HepG2 (cell line): ENCODE results near the gene CAMTA1. TPM values are rescaled to one million over a fixed set of nuclear protein-coding genes. Genes with fewer than 3 reads are reported as not detected.

ENCODE experiments used
- ATAC-seq: fragments of 200-7000 bp; cut with Tn5 transposase; 3 replicates; pipeline ENCODE4 v1.9.1; 2020; ENCODE audit warnings: mild to moderate bottlenecking, moderate library complexity
- BruUV-seq: library from RNA; stranded (reverse); fragments of 400-500 nt; replicated peaks from 2 replicates; lab custom pipeline; 2021; lab: Mats Ljungman, UMichigan
- CTCF ChIA-PET: fragments of 300-600 bp; formaldehyde crosslinking; extraction: SDS; loops from one replicate; lab custom pipeline; 2021; ENCODE audit warnings: low total read pairs, inconsistent platforms, low intra/inter-chr PET ratio; lab: Yijun Ruan, JAX
- POLR2A ChIA-PET: fragments of 350-600 bp; sonication (Branson Sonifier 250); formaldehyde crosslinking; loops from one replicate; lab custom pipeline; 2020; ENCODE audit warnings: antibody characterized with exemption, inconsistent platforms; lab: Yijun Ruan, JAX
- DNase-seq: peaks from one replicate; pipeline ENCODE4 v3.0.0-alpha.2; 2015; ENCODE audit warnings: low spot score
- FAIRE-seq: peaks from 3 replicates; lab custom pipeline; 2011; peaks lifted over from hg19 to GRCh38; lab: Jason Lieb, UNC
- H2AFZ ChIP-seq: one replicate; pipeline ENCODE4 v1.6.1; 2011; ENCODE audit warnings: low read length, inconsistent platforms
- H3K27ac ChIP-seq: fragments of 300-600 bp; 3 replicates; pipeline ENCODE4 v1.8.0; 2011; ENCODE audit warnings: mixed run types, mild to moderate bottlenecking, mixed read lengths, low read length, inconsistent platforms; ENCODE audit not compliant: insufficient read depth; ENCODE audit errors: extremely low read length
- H3K27me3 ChIP-seq, 2 experiments: fragments of 200-600 bp in 1 of 2; 2 replicates in 1 of 2; 3 replicates in 1 of 2; pipeline versions ENCODE4 v1.6.0 to v1.8.0; 2011; ENCODE audit warnings: low read length in 2 of 2, mild to moderate bottlenecking in 2 of 2, moderate library complexity in 2 of 2, inconsistent platforms in 1 of 2; ENCODE audit not compliant: insufficient read depth in 2 of 2, control insufficient read depth in 1 of 2
- H3K36me3 ChIP-seq, 2 experiments: fragments of 200-600 bp in 1 of 2; replicated peaks in 1 of 2; 2 replicates in 1 of 2; 3 replicates in 1 of 2; pipeline versions ENCODE4 v1.5.1 to v1.8.0; 2011; ENCODE audit warnings: low read length in 2 of 2, inconsistent platforms in 1 of 2; ENCODE audit not compliant: insufficient read depth in 2 of 2, control insufficient read depth in 1 of 2
- H3K4me1 ChIP-seq: 2 replicates; pipeline ENCODE4 v1.5.1; 2012; ENCODE audit warnings: low read length, inconsistent platforms; ENCODE audit not compliant: insufficient read depth
- H3K4me2 ChIP-seq: 2 replicates; pipeline ENCODE4 v1.6.0; 2011; ENCODE audit warnings: low read depth, low read length, inconsistent platforms
- H3K4me3 ChIP-seq, 3 experiments: fragments of 200-600 bp in 1 of 3; sonication (generic), shearing (Covaris generic) in 1 of 3; replicated peaks in 1 of 3; 2 replicates each; pipeline ENCODE4 v1.5.1; 2011 to 2016; ENCODE audit warnings: low read length in 3 of 3, inconsistent platforms in 2 of 3, low read depth in 2 of 3, mild to moderate bottlenecking in 2 of 3, control low read depth in 1 of 3, mixed read lengths in 1 of 3; ENCODE audit not compliant: insufficient read depth in 1 of 3
- H3K79me2 ChIP-seq: one replicate; pipeline ENCODE4 v1.6.1; 2011; ENCODE audit warnings: low read length, inconsistent platforms; ENCODE audit not compliant: insufficient read depth
- H3K9ac ChIP-seq: 2 replicates; pipeline ENCODE4 v1.6.0; 2011; ENCODE audit warnings: mild to moderate bottlenecking, low read depth, low read length, inconsistent platforms; ENCODE audit not compliant: insufficient read depth
- H3K9me3 ChIP-seq: 2 replicates; pipeline ENCODE4 v1.5.1; 2012; ENCODE audit warnings: mild to moderate bottlenecking, low read length
- H4K20me1 ChIP-seq: 2 replicates; pipeline ENCODE4 v1.6.0; 2011; ENCODE audit warnings: inconsistent platforms, mild to moderate bottlenecking, low read length, moderate library complexity; ENCODE audit not compliant: insufficient read depth
- ARHGAP35 ChIP-seq: sonication (generic); formaldehyde crosslinking; IDR thresholded peaks from 2 replicates; pipeline ENCODE4 v1.9.0; 2022; ENCODE audit warnings: mild to moderate bottlenecking, inconsistent platforms, moderate library complexity, missing genetic modification reagents, borderline replicate concordance
- ATAD3A ChIP-seq: sonication (generic); formaldehyde crosslinking; IDR thresholded peaks from 2 replicates; pipeline ENCODE4 v1.4.0; 2020; ENCODE audit warnings: missing genetic modification reagents
- CENPX ChIP-seq: sonication (generic); formaldehyde crosslinking; IDR thresholded peaks from 2 replicates; pipeline ENCODE4 v1.9.0; 2021; ENCODE audit warnings: mild to moderate bottlenecking, missing genetic modification reagents, moderate library complexity
- DPF2 ChIP-seq: sonication (generic); formaldehyde crosslinking; IDR thresholded peaks from 2 replicates; pipeline ENCODE4 v1.4.0; 2020; ENCODE audit warnings: mild to moderate bottlenecking, low read depth, missing genetic modification reagents, borderline replicate concordance
- ETS1 ChIP-seq: sonication (generic); formaldehyde crosslinking; IDR thresholded peaks from 2 replicates; pipeline ENCODE4 v1.4.0; 2020; ENCODE audit warnings: missing genetic modification reagents
- JUN ChIP-seq: sonication (generic); formaldehyde crosslinking; IDR thresholded peaks from 2 replicates; pipeline ENCODE4 v1.4.0; 2020; ENCODE audit warnings: mild to moderate bottlenecking, missing genetic modification reagents
- NR2F6 ChIP-seq, 2 experiments: IDR thresholded peaks; 2 replicates each; pipeline ENCODE4 v1.6.1; 2016; ENCODE audit warnings: antibody characterized with exemption in 1 of 2, mild to moderate bottlenecking in 1 of 2
- ONECUT2 ChIP-seq: sonication (generic); formaldehyde crosslinking; IDR thresholded peaks from 2 replicates; pipeline ENCODE4 v1.4.0; 2020; ENCODE audit warnings: missing genetic modification reagents
- SMARCE1 ChIP-seq: fragments of 450-650 bp; IDR thresholded peaks from 2 replicates; pipeline ENCODE4 v1.6.1; 2017; ENCODE audit warnings: borderline replicate concordance
- TP53 ChIP-seq: sonication (generic); formaldehyde crosslinking; conservative IDR thresholded peaks from 2 replicates; pipeline ENCODE4 v1.4.0; 2020; ENCODE audit warnings: missing genetic modification reagents
- ZIK1 ChIP-seq: sonication (generic); formaldehyde crosslinking; IDR thresholded peaks from 2 replicates; pipeline ENCODE4 v1.5.0; 2020; ENCODE audit warnings: mild to moderate bottlenecking, low read depth, missing genetic modification reagents, borderline replicate concordance
- ZNF460 ChIP-seq: sonication (generic); formaldehyde crosslinking; IDR thresholded peaks from 2 replicates; pipeline ENCODE4 v1.5.1; 2020; ENCODE audit warnings: missing genetic modification reagents, mild to moderate bottlenecking, borderline replicate concordance
- ZNF567 ChIP-seq: sonication (generic); formaldehyde crosslinking; IDR thresholded peaks from 2 replicates; pipeline ENCODE4 v1.8.1; 2023; ENCODE audit warnings: mild to moderate bottlenecking, missing genetic modification reagents, borderline replicate concordance
- ZNF569 ChIP-seq: sonication (generic); formaldehyde crosslinking; IDR thresholded peaks from 2 replicates; pipeline ENCODE4 v1.5.0; 2020; ENCODE audit warnings: mild to moderate bottlenecking, missing genetic modification reagents, moderate library complexity, borderline replicate concordance
- ZNF713 ChIP-seq: sonication (generic); formaldehyde crosslinking; IDR thresholded peaks from 2 replicates; pipeline ENCODE4 v1.4.0; 2020; ENCODE audit warnings: mild to moderate bottlenecking, missing genetic modification reagents
- ZNF772 ChIP-seq: sonication (generic); formaldehyde crosslinking; IDR thresholded peaks from 2 replicates; pipeline ENCODE4 v1.5.0; 2020; ENCODE audit warnings: mild to moderate bottlenecking, missing genetic modification reagents
- ZNF776 ChIP-seq: sonication (generic); formaldehyde crosslinking; IDR thresholded peaks from 2 replicates; pipeline ENCODE4 v1.4.0; 2020; ENCODE audit warnings: mild to moderate bottlenecking, missing genetic modification reagents
- WGBS: methylation state at CpG from one replicate; pipeline ENCODE4 v1.1.6; 2017; ENCODE audit warnings: low lambda C conversion rate; 5-methylcytosine and 5-hydroxymethylcytosine counted together
- in situ Hi-C: cut with HindIII; loops from 2 replicates; pipeline ENCODE4 v1.10.0; 2017; ENCODE audit warnings: low pct_unique_long_range_greater_than_20kb; ENCODE audit not compliant: extremely low pct_ligation_motif_present
- intact Hi-C: fragments of 100-400 bp; cut with micrococcal nuclease; formaldehyde crosslinking; loops from one replicate; pipeline ENCODE4 v1.10.0; 2022; ENCODE audit not compliant: unreplicated experiment
- polyA plus RNA-seq, 8 experiments: library from polyadenylated mRNA; depleted of rRNA in 3 of 8; stranded (reverse) in 7 of 8; unstranded in 1 of 8; fragments of >200 nt; fragmentation: Illumina TruSeq in 4 of 8; extraction: Trizol in 4 of 8; gene quantifications; 2 replicates each; pipeline versions ENCODE4 v1.2.1 to v1.2.3, GENCODE V29; 2011 to 2016; ENCODE audit warnings: low read depth in 4 of 8, missing spikeins in 1 of 8, mixed read lengths in 1 of 8; ENCODE audit not compliant: insufficient read depth in 1 of 8
- total RNA-seq, 5 experiments: library from RNA; depleted of rRNA; stranded (reverse); fragments of >200 nt; fragmentation: Illumina TruSeq; extraction: Trizol; gene quantifications; 2 replicates each; pipeline ENCODE4 v1.2.3, GENCODE V29; 2016; ENCODE audit warnings: low read depth in 1 of 5
- TF ChIP-seq, protein P1 (sequence below): sonication (generic); formaldehyde crosslinking; IDR thresholded peaks from 2 replicates; pipeline ENCODE4 v1.5.0; 2020; ENCODE audit warnings: mild to moderate bottlenecking, missing genetic modification reagents, borderline replicate concordance
- TF ChIP-seq, protein P2 (sequence below): fragments of 450-650 bp; IDR thresholded peaks from 2 replicates; pipeline ENCODE4 v1.6.1; 2017

Gene CAMTA1
- total and polyA plus RNA-seq, 2 of the 13 experiments (the other 11 are each of a cell fraction or from before 2014, with no cell fraction given): 25.0 to 36.4 TPM

GRCh38 chr1:7171168-7171567 is 385.9 kb downstream of the CAMTA1 start:
- DNase-seq: no peak
- Histone ChIP-seq H4K20me1 (no peaks in the 10 kb centered on the region), H3K36me3 (no peaks in the 10 kb centered on the region), H3K27me3 (peaks cover 0 to 13% of the 10 kb centered on the region in 2 experiments; a peak in 2 of 5 replicates), H3K4me2 (no peak overlapping the region), H3K4me3 (no peak overlapping the region), H3K9me3 (no peaks in the 10 kb centered on the region), H3K4me1 (no peaks in the 10 kb centered on the region), H3K27ac (no peak overlapping the region), H3K9ac (no peak overlapping the region), H3K79me2 (no peaks in the 10 kb centered on the region), H2AFZ (no peak overlapping the region)
- intact Hi-C loops (no loop called here), in situ Hi-C loops (no loop called here)
- no TSS peak for BruUV-seq
- FAIRE-seq: no peak
- CTCF ChIA-PET: no interaction called here
- TF ChIP-seq ZNF713 (CRISPR knock-in tag) (no peak), SMARCE1 (no peak), JUN (CRISPR knock-in tag) (no peak), ZNF569 (CRISPR knock-in tag) (no peak), ONECUT2 (CRISPR knock-in tag) (no peak), ZNF776 (CRISPR knock-in tag) (no peak), ATAD3A (CRISPR knock-in tag) (no peak), DPF2 (CRISPR knock-in tag) (no peak), ETS1 (no peak), ZNF460 (CRISPR knock-in tag) (no peak), ARHGAP35 (CRISPR knock-in tag) (no peak), ZNF567 (CRISPR knock-in tag) (no peak), CENPX (no peak), ZIK1 (CRISPR knock-in tag) (no peak), NR2F6 (IDR thresholded peaks at IDR 0.05) (no peak), NR2F6 (CRISPR knock-in tag; IDR thresholded peaks at IDR 0.05) (no peak), ZNF772 (CRISPR knock-in tag) (no peak), TP53 (CRISPR knock-in tag) (no peak)
- TF ChIP-seq, protein P1, sequence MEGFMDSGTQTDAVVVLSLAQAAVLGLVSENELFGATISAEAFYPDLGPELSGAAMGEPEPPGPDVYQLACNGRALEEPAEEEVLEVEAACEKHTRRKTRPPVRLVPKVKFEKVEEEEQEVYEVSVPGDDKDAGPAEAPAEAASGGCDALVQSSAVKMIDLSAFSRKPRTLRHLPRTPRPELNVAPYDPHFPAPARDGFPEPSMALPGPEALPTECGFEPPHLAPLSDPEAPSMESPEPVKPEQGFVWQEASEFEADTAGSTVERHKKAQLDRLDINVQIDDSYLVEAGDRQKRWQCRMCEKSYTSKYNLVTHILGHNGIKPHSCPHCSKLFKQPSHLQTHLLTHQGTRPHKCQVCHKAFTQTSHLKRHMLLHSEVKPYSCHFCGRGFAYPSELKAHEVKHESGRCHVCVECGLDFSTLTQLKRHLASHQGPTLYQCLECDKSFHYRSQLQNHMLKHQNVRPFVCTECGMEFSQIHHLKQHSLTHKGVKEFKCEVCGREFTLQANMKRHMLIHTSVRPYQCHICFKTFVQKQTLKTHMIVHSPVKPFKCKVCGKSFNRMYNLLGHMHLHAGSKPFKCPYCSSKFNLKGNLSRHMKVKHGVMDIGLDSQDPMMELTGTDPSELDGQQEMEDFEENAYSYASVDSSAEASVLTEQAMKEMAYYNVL: no peak
- TF ChIP-seq, protein P2, sequence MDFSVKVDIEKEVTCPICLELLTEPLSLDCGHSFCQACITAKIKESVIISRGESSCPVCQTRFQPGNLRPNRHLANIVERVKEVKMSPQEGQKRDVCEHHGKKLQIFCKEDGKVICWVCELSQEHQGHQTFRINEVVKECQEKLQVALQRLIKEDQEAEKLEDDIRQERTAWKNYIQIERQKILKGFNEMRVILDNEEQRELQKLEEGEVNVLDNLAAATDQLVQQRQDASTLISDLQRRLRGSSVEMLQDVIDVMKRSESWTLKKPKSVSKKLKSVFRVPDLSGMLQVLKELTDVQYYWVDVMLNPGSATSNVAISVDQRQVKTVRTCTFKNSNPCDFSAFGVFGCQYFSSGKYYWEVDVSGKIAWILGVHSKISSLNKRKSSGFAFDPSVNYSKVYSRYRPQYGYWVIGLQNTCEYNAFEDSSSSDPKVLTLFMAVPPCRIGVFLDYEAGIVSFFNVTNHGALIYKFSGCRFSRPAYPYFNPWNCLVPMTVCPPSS: no peak
- ATAC-seq: no peak
- 0% methylated on average over 1 of the region's 1 CpG for WGBS
- POLR2A ChIA-PET: no interaction called here
